ENCODE data around the gene ADGB. TPM values are rescaled to one million over a fixed set of nuclear protein-coding genes. Genes with fewer than 3 reads are reported as not detected.
"Not testable (repeated sequence)": the region's sequence is repeated elsewhere in the genome, so short reads cannot be mapped to it uniquely, and the experiment has no call there.

ADGB gene
- total RNA-seq, 5 donors from 2014 or later (not counting 1 experiment from before 2014, with no cell fraction given): not detected

DNA sequence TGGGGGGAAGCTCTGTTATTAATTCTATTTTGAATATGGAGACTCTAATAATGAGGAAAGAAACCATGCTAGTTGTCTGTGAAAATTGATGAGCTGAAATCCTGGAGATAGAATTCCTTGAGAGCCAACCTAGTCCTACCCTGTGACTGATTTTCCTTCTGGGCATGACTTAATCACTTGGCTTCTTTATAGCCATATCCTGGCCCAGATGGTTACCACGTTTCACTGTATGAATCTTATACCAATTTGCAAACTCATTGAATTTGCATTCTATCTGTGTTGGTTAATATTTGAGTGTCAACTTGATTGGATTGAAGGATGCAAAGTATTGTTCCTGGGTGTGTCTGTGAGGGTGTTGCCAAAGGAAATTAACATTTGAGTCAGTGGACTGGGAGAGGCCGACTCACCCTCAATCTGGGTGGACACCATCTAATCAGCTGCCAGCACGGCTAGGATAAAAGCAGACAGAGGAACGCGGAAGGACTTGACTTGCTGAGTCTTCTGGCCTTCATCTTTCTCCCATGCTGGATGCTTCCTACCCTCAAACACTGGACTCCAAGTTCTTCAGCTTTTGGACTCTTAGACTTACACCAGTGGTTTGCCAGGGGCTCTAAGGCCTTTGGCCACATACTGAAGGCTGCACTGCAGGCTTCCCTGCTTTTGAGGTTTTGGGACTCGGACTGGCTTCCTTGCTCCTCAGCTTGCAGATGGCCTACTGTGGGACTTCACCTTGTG is 255.9 kb downstream of the ADGB start:
- H3K9me3 ChIP-seq; DNase-seq; H3K9me3 Mint-ChIP-seq; ATAC-seq (replicated peaks in 1 of 4); H3K27ac ChIP-seq (ENCODE audit: low read length); H3K27ac Mint-ChIP-seq; H3K4me3 Mint-ChIP-seq; H3K4me3 ChIP-seq (ENCODE audit: control insufficient read depth in 1 of 2, extremely low read depth in 1 of 2, low read length in 1 of 2); H3K4me1 ChIP-seq (ENCODE audit: control insufficient read depth in 1 of 2, extremely low read depth in 1 of 2, insufficient read depth in 2 of 2, low read length in 2 of 2); CTCF ChIA-PET; POLR2A ChIA-PET; H3K36me3 ChIP-seq (ENCODE audit: control insufficient read depth in 2 of 2, extremely low read depth in 1 of 2, insufficient read depth in 1 of 2, low read length in 1 of 2); H3K27me3 ChIP-seq (replicated peaks in 1 of 2; ENCODE audit: control insufficient read depth in 2 of 2, extremely low read depth in 1 of 2, insufficient read depth in 2 of 2, low read length in 1 of 2); H3K27me3 Mint-ChIP-seq; H3K36me3 Mint-ChIP-seq: not testable (repeated sequence)
- WGBS (ENCODE audit: insufficient coverage): 79% methylated on average over 1 of the region's 6 CpGs
- peaks cover 4 to 11% (median 7%) of the 10 kb centered on the region in 3 donors for H3K4me1 Mint-ChIP-seq

GRCh38 chr6:146855889-146856288 is 257.1 kb downstream of the ADGB start:
- CTCF ChIA-PET: interaction anchor here (0.8 to 2.1 kb wide), 5 partner anchors 8 to 1309 kb away, joined by 3 to 5 read pairs (median 3); no protein-coding TSS in a partner anchor
- H3K4me1 Mint-ChIP-seq: peaks cover 4 to 11% (median 7%) of the 10 kb centered on the region in 3 donors
- H3K27ac Mint-ChIP-seq: no peak overlapping the region

DNA sequence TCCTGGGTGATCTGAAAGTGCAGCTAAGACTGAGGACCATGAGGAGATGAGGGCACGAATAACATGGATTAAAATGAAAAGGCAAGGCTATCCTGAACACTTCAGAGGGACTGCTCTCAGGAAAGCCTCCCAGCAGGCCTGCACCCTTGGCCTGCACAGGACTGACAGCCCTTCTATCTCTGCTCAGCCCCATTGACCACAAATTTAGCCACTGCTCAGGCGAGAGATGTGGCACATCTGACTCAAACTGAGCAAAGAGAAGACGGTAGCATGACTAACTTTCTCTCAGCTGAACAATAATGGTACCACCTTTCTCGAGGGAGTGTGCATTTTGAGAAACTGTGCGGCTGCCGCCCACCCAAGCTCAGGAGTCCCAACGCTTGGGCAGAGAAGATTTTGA is 257.5 kb downstream of the ADGB start:
- ATAC-seq (replicated peaks in 1 of 4) (no peak), DNase-seq (no peak)
- no peak overlapping the region for H3K4me3 ChIP-seq (ENCODE audit: control insufficient read depth in 1 of 2, extremely low read depth in 1 of 2, low read length in 1 of 2)
- H3K27me3 ChIP-seq (replicated peaks in 1 of 2; ENCODE audit: control insufficient read depth in 2 of 2, extremely low read depth in 1 of 2, insufficient read depth in 2 of 2, low read length in 1 of 2): no peaks in the 10 kb centered on the region
- H3K9me3 Mint-ChIP-seq: no peaks in the 10 kb centered on the region
- H3K4me3 Mint-ChIP-seq: no peak overlapping the region
- ChIA-PET CTCF (interaction anchor here (0.6 to 2.1 kb wide), 6 partner anchors 9 to 1309 kb away, joined by 3 to 5 read pairs (median 3); no protein-coding TSS in a partner anchor), POLR2A (no interaction called here)
- WGBS (ENCODE audit: insufficient coverage): 42% methylated on average over 3 of the region's 7 CpGs
- H3K9me3 ChIP-seq: no peaks in the 10 kb centered on the region
- peaks cover 4 to 11% (median 7%) of the 10 kb centered on the region in 3 donors for H3K4me1 Mint-ChIP-seq
- H3K27ac ChIP-seq (ENCODE audit: low read length): no peak overlapping the region
- H3K36me3 Mint-ChIP-seq: no peaks in the 10 kb centered on the region
- H3K27ac Mint-ChIP-seq: no peak overlapping the region
- H3K27me3 Mint-ChIP-seq: peaks cover 0 to 2% of the 10 kb centered on the region in 2 donors
- H3K36me3 ChIP-seq (ENCODE audit: control insufficient read depth in 2 of 2, extremely low read depth in 1 of 2, insufficient read depth in 1 of 2, low read length in 1 of 2): no peaks in the 10 kb centered on the region
- H3K4me1 ChIP-seq (ENCODE audit: control insufficient read depth in 1 of 2, extremely low read depth in 1 of 2, insufficient read depth in 2 of 2, low read length in 2 of 2): peaks cover 0 to 3% of the 10 kb centered on the region in 2 experiments

More at GRCh38 chr6:146855889-146856288, 257.1 kb downstream of the ADGB start:
- Histone ChIP-seq H3K4me3 (ENCODE audit: control insufficient read depth in 1 of 2, extremely low read depth in 1 of 2, low read length in 1 of 2) (no peak overlapping the region), H3K9me3 (no peaks in the 10 kb centered on the region), H3K27me3 (replicated peaks in 1 of 2; ENCODE audit: control insufficient read depth in 2 of 2, extremely low read depth in 1 of 2, insufficient read depth in 2 of 2, low read length in 1 of 2) (no peaks in the 10 kb centered on the region), H3K4me1 (ENCODE audit: control insufficient read depth in 1 of 2, extremely low read depth in 1 of 2, insufficient read depth in 2 of 2, low read length in 2 of 2) (peaks cover 0 to 3% of the 10 kb centered on the region in 2 experiments), H3K36me3 (ENCODE audit: control insufficient read depth in 2 of 2, extremely low read depth in 1 of 2, insufficient read depth in 1 of 2, low read length in 1 of 2) (no peaks in the 10 kb centered on the region), H3K27ac (ENCODE audit: low read length) (no peak overlapping the region)
- ATAC-seq (replicated peaks in 1 of 4) (no peak), DNase-seq (no peak)
- peaks cover 0 to 2% of the 10 kb centered on the region in 2 donors for H3K27me3 Mint-ChIP-seq
- 43% methylated on average over 1 of the region's 1 CpG for WGBS (ENCODE audit: insufficient coverage)
- no peaks in the 10 kb centered on the region for H3K9me3 Mint-ChIP-seq
- no peak overlapping the region for H3K4me3 Mint-ChIP-seq
- no peaks in the 10 kb centered on the region for H3K36me3 Mint-ChIP-seq
- POLR2A ChIA-PET: interaction anchor here in 1 of 2 donors (0.6 kb wide), 1 partner anchor 418 kb away, joined by 3 read pairs; no protein-coding TSS in a partner anchor

DNA sequence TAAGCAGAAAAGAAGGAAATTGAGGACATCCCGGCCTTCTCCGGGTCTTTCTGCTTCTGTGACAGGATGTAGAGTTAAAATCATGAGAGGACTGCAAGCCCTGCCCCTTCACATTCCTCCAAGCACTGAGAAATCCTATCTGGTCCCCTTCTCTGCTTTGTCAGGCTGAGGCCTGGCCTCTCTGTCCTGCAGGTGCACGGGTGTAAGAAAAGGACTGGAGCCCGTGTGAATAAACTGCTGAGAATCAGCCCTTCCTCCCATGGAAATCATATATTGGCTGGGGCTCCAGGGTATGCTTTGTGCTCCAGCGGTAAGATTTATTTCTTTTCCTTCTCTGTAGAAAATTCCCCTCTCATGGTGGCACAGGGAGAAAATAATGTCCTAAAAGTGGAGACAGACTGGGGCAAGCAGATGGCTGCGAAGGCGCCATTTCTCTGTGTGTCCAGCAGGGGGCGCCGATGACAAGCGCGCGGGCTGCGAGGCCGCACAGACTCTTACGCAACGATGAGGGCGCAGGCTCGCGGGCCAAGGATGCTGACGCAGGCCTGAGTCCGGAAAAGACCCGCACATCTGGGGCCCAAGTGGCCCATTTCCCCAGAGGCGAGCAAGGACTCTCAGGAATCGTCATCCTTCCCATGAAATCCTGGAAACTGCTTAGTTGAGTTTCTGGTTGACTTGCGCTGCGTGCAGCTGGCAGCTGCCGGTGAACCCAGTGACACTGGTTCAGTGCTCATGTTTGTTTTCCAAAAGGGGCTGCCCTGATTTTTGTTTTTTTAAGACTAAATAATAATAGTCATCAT is 258.6 kb downstream of the ADGB start:
- no peak overlapping the region for H3K27ac ChIP-seq (ENCODE audit: low read length)
- peaks cover 0 to 3% of the 10 kb centered on the region in 2 experiments for H3K4me1 ChIP-seq (ENCODE audit: control insufficient read depth in 1 of 2, extremely low read depth in 1 of 2, insufficient read depth in 2 of 2, low read length in 2 of 2)
- H3K36me3 ChIP-seq (ENCODE audit: control insufficient read depth in 2 of 2, extremely low read depth in 1 of 2, insufficient read depth in 1 of 2, low read length in 1 of 2): no peaks in the 10 kb centered on the region
- Mint-ChIP-seq H3K36me3 (no peaks in the 10 kb centered on the region), H3K4me1 (peaks cover 4 to 11% (median 7%) of the 10 kb centered on the region in 3 donors), H3K9me3 (no peaks in the 10 kb centered on the region), H3K27me3 (peaks cover 0 to 2% of the 10 kb centered on the region in 2 donors), H3K27ac (no peak overlapping the region), H3K4me3 (peak overlapping the region in 2 of 3 donors; percentile 11 to 42)
- peak overlapping the region; percentile 19 to 23 for H3K4me3 ChIP-seq (ENCODE audit: control insufficient read depth in 1 of 2, extremely low read depth in 1 of 2, low read length in 1 of 2)
- 3% methylated on average over 19 of the region's 27 CpGs for WGBS (ENCODE audit: insufficient coverage)
- H3K9me3 ChIP-seq: no peaks in the 10 kb centered on the region
- H3K27me3 ChIP-seq (replicated peaks in 1 of 2; ENCODE audit: control insufficient read depth in 2 of 2, extremely low read depth in 1 of 2, insufficient read depth in 2 of 2, low read length in 1 of 2): no peaks in the 10 kb centered on the region
- ChIA-PET POLR2A (interaction anchor here in 1 of 2 donors (0.6 kb wide), 1 partner anchor 11 kb away, joined by 3 read pairs; no protein-coding TSS in a partner anchor), CTCF (interaction anchor here (0.6 to 2.1 kb wide), 4 partner anchors 14 to 1322 kb away, joined by 3 to 5 read pairs (median 4); no protein-coding TSS in a partner anchor)
- DNase-seq (peak; percentile 17 to 78 (median 60)), ATAC-seq (replicated peaks in 1 of 4) (peak; percentile 86 to 92 (median 88))

GRCh38 chr6:146857980-146858347 is 259.2 kb downstream of the ADGB start:
- peak overlapping the region in 1 of 2 donors; percentile 23 for H3K4me3 ChIP-seq (ENCODE audit: control insufficient read depth in 1 of 2, extremely low read depth in 1 of 2, low read length in 1 of 2)
- DNase-seq (no peak), ATAC-seq (replicated peaks in 1 of 4) (peak in 3 of 4 experiments; percentile 21 to 32 (median 23))
- H3K27me3 ChIP-seq (replicated peaks in 1 of 2; ENCODE audit: control insufficient read depth in 2 of 2, extremely low read depth in 1 of 2, insufficient read depth in 2 of 2, low read length in 1 of 2): no peaks in the 10 kb centered on the region
- no peaks in the 10 kb centered on the region for H3K36me3 ChIP-seq (ENCODE audit: control insufficient read depth in 2 of 2, extremely low read depth in 1 of 2, insufficient read depth in 1 of 2, low read length in 1 of 2)
- peaks cover 0 to 3% of the 10 kb centered on the region in 2 experiments for H3K4me1 ChIP-seq (ENCODE audit: control insufficient read depth in 1 of 2, extremely low read depth in 1 of 2, insufficient read depth in 2 of 2, low read length in 2 of 2)
- ChIA-PET CTCF (interaction anchor here in 1 of 2 donors (0.6 to 1.5 kb wide), 2 partner anchors 575 to 1322 kb away, joined by 3 to 7 read pairs; no protein-coding TSS in a partner anchor), POLR2A (interaction anchor here in 1 of 2 donors (0.6 kb wide), 1 partner anchor 11 kb away, joined by 3 read pairs; no protein-coding TSS in a partner anchor)
- H3K4me1 Mint-ChIP-seq: peaks cover 4 to 11% (median 7%) of the 10 kb centered on the region in 3 donors
- H3K27me3 Mint-ChIP-seq: peaks cover 0 to 2% of the 10 kb centered on the region in 2 donors
- H3K27ac Mint-ChIP-seq: peak overlapping the region in 1 of 2 donors; percentile 68
- no peaks in the 10 kb centered on the region for H3K9me3 Mint-ChIP-seq
- 80% methylated on average over 2 of the region's 5 CpGs for WGBS (ENCODE audit: insufficient coverage)
- H3K4me3 Mint-ChIP-seq: peak overlapping the region in 2 of 3 donors; percentile 11 to 42
- no peak overlapping the region for H3K27ac ChIP-seq (ENCODE audit: low read length)
- no peaks in the 10 kb centered on the region for H3K9me3 ChIP-seq
- H3K36me3 Mint-ChIP-seq: no peaks in the 10 kb centered on the region

DNA sequence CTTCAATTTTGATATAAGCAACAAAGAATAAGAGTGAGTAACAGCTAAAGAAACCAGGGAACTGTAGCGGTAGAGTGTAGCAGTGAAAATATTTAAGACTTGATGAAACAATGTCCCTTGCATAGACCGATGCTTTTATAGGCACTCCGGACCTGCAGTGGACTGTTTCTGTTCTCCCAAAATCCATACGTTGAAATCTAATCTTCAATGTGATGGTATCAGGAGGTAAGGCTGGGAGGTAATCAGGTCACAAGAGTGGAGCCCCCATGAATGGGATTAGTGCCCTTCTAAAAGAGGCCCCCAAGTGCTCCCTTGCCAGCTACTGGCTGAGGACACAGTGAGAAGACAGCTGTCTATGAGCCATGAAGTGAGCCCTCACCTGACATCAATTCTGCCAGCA is 260.4 kb downstream of the ADGB start:
- Histone ChIP-seq H3K4me3 (ENCODE audit: control insufficient read depth in 1 of 2, extremely low read depth in 1 of 2, low read length in 1 of 2) (no peak overlapping the region), H3K36me3 (ENCODE audit: control insufficient read depth in 2 of 2, extremely low read depth in 1 of 2, insufficient read depth in 1 of 2, low read length in 1 of 2) (no peaks in the 10 kb centered on the region), H3K27me3 (replicated peaks in 1 of 2; ENCODE audit: control insufficient read depth in 2 of 2, extremely low read depth in 1 of 2, insufficient read depth in 2 of 2, low read length in 1 of 2) (no peaks in the 10 kb centered on the region), H3K27ac (ENCODE audit: low read length) (no peak overlapping the region), H3K9me3 (no peaks in the 10 kb centered on the region), H3K4me1 (ENCODE audit: control insufficient read depth in 1 of 2, extremely low read depth in 1 of 2, insufficient read depth in 2 of 2, low read length in 2 of 2) (peaks cover 0 to 3% of the 10 kb centered on the region in 2 experiments)
- no peak overlapping the region for H3K27ac Mint-ChIP-seq
- H3K4me1 Mint-ChIP-seq: peaks cover 4 to 11% (median 7%) of the 10 kb centered on the region in 3 donors
- DNase-seq (no peak), ATAC-seq (replicated peaks in 1 of 4) (no peak)
- H3K27me3 Mint-ChIP-seq: peaks cover 0 to 2% of the 10 kb centered on the region in 2 donors
- H3K36me3 Mint-ChIP-seq: no peaks in the 10 kb centered on the region
- CTCF ChIA-PET: interaction anchor here (0.6 to 1.5 kb wide), 3 partner anchors 392 to 1321 kb away, joined by 3 to 4 read pairs (median 3); no protein-coding TSS in a partner anchor
- H3K4me3 Mint-ChIP-seq: no peak overlapping the region
- WGBS (ENCODE audit: insufficient coverage): 96% methylated on average over 3 of the region's 4 CpGs
- H3K9me3 Mint-ChIP-seq: no peaks in the 10 kb centered on the region
- POLR2A ChIA-PET: no interaction called here
